ENCODE measurements around the gene CST1. TPM values are rescaled to one million over a fixed set of nuclear protein-coding genes. Genes with fewer than 3 reads are reported as not detected.
"Not testable (repeated sequence)": the region's sequence is repeated elsewhere in the genome, so short reads cannot be mapped to it uniquely, and the experiment has no call there.

CST1 gene
- total RNA-seq, 1 experiment from 2014 or later, result 1.7 TPM

DNA sequence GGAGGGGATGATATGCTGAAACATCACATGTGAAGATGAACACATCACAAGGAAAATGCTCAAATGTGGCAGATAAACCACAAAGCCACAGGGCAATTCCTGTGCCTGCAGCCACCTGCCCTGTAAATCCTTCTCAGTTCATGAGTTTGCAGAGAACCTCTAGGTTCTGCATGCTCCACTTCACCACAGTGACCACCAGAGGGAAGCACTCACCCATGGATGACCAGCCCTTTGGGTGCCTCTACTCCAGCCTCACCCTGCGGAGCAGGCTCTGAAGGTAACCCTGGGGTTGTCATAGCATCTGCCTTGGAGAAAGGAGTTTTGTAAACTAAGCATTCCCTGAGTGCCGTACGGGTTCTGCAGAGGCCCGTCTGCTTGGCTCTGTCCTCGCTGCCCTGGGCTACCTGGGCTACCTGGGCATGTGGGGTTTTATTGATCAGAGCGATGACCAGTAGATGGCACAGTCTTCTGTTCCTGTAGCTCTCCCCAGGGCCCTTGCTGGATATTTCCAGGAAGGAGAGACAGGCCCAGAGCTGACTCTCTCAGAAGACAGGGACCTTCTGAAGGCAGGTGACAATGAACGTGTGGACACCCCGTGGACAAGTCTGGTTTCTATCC lies 31.7 kb upstream of the CST1 start:
- no peaks in the 10 kb centered on the region for H3K79me2 ChIP-seq (ENCODE audit: insufficient read depth, low read length)
- no peaks in the 10 kb centered on the region for H3K9me3 ChIP-seq (ENCODE audit: control insufficient read depth, low read depth, low read length)
- no peak overlapping the region for H3K27ac ChIP-seq (ENCODE audit: insufficient read length, low read depth, low read length)
- no peak overlapping the region for H3K23ac ChIP-seq (ENCODE audit: insufficient read length, low read depth, low read length)
- no peak overlapping the region for H4K91ac ChIP-seq (ENCODE audit: insufficient read length, low read depth, low read length)
- H3K14ac ChIP-seq (ENCODE audit: insufficient read depth, low read length), result no peak overlapping the region
- no peak overlapping the region for H3K18ac ChIP-seq (ENCODE audit: insufficient read length, low read depth, low read length)
- H3K4ac ChIP-seq (ENCODE audit: low read depth, low read length), result no peak overlapping the region
- H3K27me3 Mint-ChIP-seq (ENCODE audit: low read depth), result peaks cover 9% of the 10 kb centered on the region
- H4K5ac ChIP-seq (ENCODE audit: insufficient read length, low read depth, low read length), result no peak overlapping the region
- no peaks in the 10 kb centered on the region for H3K4me1 Mint-ChIP-seq
- no peaks in the 10 kb centered on the region for H3K27me3 ChIP-seq (ENCODE audit: insufficient read depth, low read length)
- TF ChIP-seq, protein P1, sequence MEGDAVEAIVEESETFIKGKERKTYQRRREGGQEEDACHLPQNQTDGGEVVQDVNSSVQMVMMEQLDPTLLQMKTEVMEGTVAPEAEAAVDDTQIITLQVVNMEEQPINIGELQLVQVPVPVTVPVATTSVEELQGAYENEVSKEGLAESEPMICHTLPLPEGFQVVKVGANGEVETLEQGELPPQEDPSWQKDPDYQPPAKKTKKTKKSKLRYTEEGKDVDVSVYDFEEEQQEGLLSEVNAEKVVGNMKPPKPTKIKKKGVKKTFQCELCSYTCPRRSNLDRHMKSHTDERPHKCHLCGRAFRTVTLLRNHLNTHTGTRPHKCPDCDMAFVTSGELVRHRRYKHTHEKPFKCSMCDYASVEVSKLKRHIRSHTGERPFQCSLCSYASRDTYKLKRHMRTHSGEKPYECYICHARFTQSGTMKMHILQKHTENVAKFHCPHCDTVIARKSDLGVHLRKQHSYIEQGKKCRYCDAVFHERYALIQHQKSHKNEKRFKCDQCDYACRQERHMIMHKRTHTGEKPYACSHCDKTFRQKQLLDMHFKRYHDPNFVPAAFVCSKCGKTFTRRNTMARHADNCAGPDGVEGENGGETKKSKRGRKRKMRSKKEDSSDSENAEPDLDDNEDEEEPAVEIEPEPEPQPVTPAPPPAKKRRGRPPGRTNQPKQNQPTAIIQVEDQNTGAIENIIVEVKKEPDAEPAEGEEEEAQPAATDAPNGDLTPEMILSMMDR (conservative IDR thresholded peaks at IDR 0.05), result peak; percentile 82
- H2AFZ ChIP-seq (ENCODE audit: low read length), result no peak overlapping the region
- no peaks in the 10 kb centered on the region for H3K79me1 ChIP-seq (ENCODE audit: insufficient read depth, low read depth, low read length, poor library complexity, severe bottlenecking)
- peak; percentile 73 for DNase-seq
- H3K27ac Mint-ChIP-seq, result no peak overlapping the region
- no peak overlapping the region for H3K4me2 ChIP-seq (ENCODE audit: insufficient read depth, insufficient read length, low read length)
- no peaks in the 10 kb centered on the region for H3K4me1 ChIP-seq (ENCODE audit: insufficient read depth, low read length)
- H3T11ph ChIP-seq (ENCODE audit: low read length), result no peak overlapping the region
- H3K23me2 ChIP-seq (ENCODE audit: insufficient read length, low read depth, low read length, poor library complexity, severe bottlenecking), result no peaks in the 10 kb centered on the region
- H4K8ac ChIP-seq (replicated peaks; ENCODE audit: insufficient read length, low read depth, low read length), result no peak overlapping the region
- WGBS (ENCODE audit: extremely low coverage, insufficient read length, low lambda C conversion rate), result no CpG with 5 or more reads among the region's 8 CpGs
- H2BK5ac ChIP-seq (ENCODE audit: insufficient read length, low read length), result no peak overlapping the region
- H3K36me3 Mint-ChIP-seq (ENCODE audit: insufficient read depth in 1 of 3, low read depth in 3 of 3), result no peaks in the 10 kb centered on the region
- H3K56ac ChIP-seq (ENCODE audit: insufficient read length, low read depth, low read length), result no peak overlapping the region
- H2BK120ac ChIP-seq (ENCODE audit: low read depth, low read length, poor library complexity, severe bottlenecking), result no peak overlapping the region
- H3K4me3 Mint-ChIP-seq, result no peak overlapping the region
- no peaks in the 10 kb centered on the region for H4K20me1 ChIP-seq (ENCODE audit: control insufficient read depth, insufficient read depth, insufficient read length)
- H2BK15ac ChIP-seq (ENCODE audit: low read depth, low read length), result no peak overlapping the region
- H3K9me3 Mint-ChIP-seq, result peaks cover 0 to 2% of the 10 kb centered on the region in 2 experiments; a peak in 3 of 5 replicates
- no peak overlapping the region for H2BK20ac ChIP-seq (ENCODE audit: low read depth, low read length, poor library complexity, severe bottlenecking)
- no peak overlapping the region for H2BK12ac ChIP-seq (ENCODE audit: insufficient read length, low read depth, low read length)
- no peak overlapping the region for H2AK5ac ChIP-seq (ENCODE audit: insufficient read length, low read length)
- H3K9ac ChIP-seq (ENCODE audit: extremely low read depth, insufficient read length, low read length), result no peak overlapping the region

- H3K4me1 ChIP-seq (ENCODE audit: insufficient read depth, low read length); H2BK15ac ChIP-seq (ENCODE audit: low read depth, low read length); H3K79me2 ChIP-seq (ENCODE audit: insufficient read depth, low read length); H2AFZ ChIP-seq (ENCODE audit: low read length); H4K20me1 ChIP-seq (ENCODE audit: control insufficient read depth, insufficient read depth, insufficient read length); H3K23me2 ChIP-seq (ENCODE audit: insufficient read length, low read depth, low read length, poor library complexity, severe bottlenecking); H3K4me3 Mint-ChIP-seq; H3K23ac ChIP-seq (ENCODE audit: insufficient read length, low read depth, low read length); H2AK5ac ChIP-seq (ENCODE audit: insufficient read length, low read length); H3K79me1 ChIP-seq (ENCODE audit: insufficient read depth, low read depth, low read length, poor library complexity, severe bottlenecking); H3K18ac ChIP-seq (ENCODE audit: insufficient read length, low read depth, low read length); DNase-seq; H3K4ac ChIP-seq (ENCODE audit: low read depth, low read length); H3K56ac ChIP-seq (ENCODE audit: insufficient read length, low read depth, low read length); H2BK120ac ChIP-seq (ENCODE audit: low read depth, low read length, poor library complexity, severe bottlenecking); H3K9me3 ChIP-seq (ENCODE audit: control insufficient read depth, low read depth, low read length); H3K9ac ChIP-seq (ENCODE audit: extremely low read depth, insufficient read length, low read length); H3K4me2 ChIP-seq (ENCODE audit: insufficient read depth, insufficient read length, low read length); H4K8ac ChIP-seq (replicated peaks; ENCODE audit: insufficient read length, low read depth, low read length); H3K27ac ChIP-seq (ENCODE audit: insufficient read length, low read depth, low read length); H4K5ac ChIP-seq (ENCODE audit: insufficient read length, low read depth, low read length); H3K14ac ChIP-seq (ENCODE audit: insufficient read depth, low read length); H3K27ac Mint-ChIP-seq; H2BK20ac ChIP-seq (ENCODE audit: low read depth, low read length, poor library complexity, severe bottlenecking); H3K36me3 Mint-ChIP-seq (ENCODE audit: insufficient read depth in 1 of 3, low read depth in 3 of 3); H2BK5ac ChIP-seq (ENCODE audit: insufficient read length, low read length); H4K91ac ChIP-seq (ENCODE audit: insufficient read length, low read depth, low read length); H2BK12ac ChIP-seq (ENCODE audit: insufficient read length, low read depth, low read length); H3K27me3 ChIP-seq (ENCODE audit: insufficient read depth, low read length); H3T11ph ChIP-seq (ENCODE audit: low read length); H3K9me3 Mint-ChIP-seq: not testable (repeated sequence)
- peaks cover 27% of the 10 kb centered on the region for H3K27me3 Mint-ChIP-seq (ENCODE audit: low read depth)
- H3K4me1 Mint-ChIP-seq, result peaks cover 8 to 12% of the 10 kb centered on the region in 2 experiments
Observed at GRCh38 chr20:23778676-23779075, 27.9 kb upstream of the CST1 start.
